Ishikawa (cell line): Measurements from ENCODE around the gene CORO7.

Experiments used
- CEBPB ChIP-seq: IDR thresholded peaks from 2 replicates; pipeline ENCODE4 v1.6.1; 2012
- CREB1 ChIP-seq: IDR thresholded peaks from 2 replicates; pipeline ENCODE4 v1.6.1; 2012; ENCODE audit warnings: low read depth
- EP300 ChIP-seq: IDR thresholded peaks from 2 replicates; pipeline ENCODE4 v1.6.1; 2012; ENCODE audit warnings: borderline replicate concordance
- MAX ChIP-seq: IDR thresholded peaks from 2 replicates; pipeline ENCODE4 v1.6.1; 2012
- NFIC ChIP-seq: IDR thresholded peaks from 2 replicates; pipeline ENCODE4 v1.6.1; 2012
- RAD21 ChIP-seq: IDR thresholded peaks from 2 replicates; pipeline ENCODE4 v1.6.1; 2012; ENCODE audit warnings: low read depth
- REST ChIP-seq: IDR thresholded peaks from 2 replicates; pipeline ENCODE4 v1.6.1; 2012; ENCODE audit warnings: low read depth, mild to moderate bottlenecking
- TCF12 ChIP-seq: IDR thresholded peaks from 2 replicates; pipeline ENCODE4 v1.6.1; 2012; ENCODE audit warnings: low read depth

- 0 out of 2 replicates have a peak, but pooled peaks have one; percentile 4 for TF ChIP-seq MAX
- TF ChIP-seq RAD21: no peak
- TF ChIP-seq CEBPB: no peak
- TF ChIP-seq EP300: 0 out of 2 replicates have a peak, but pooled peaks have one; percentile 18
- TF ChIP-seq REST: no peak
- peak; percentile 32; the same call in 1 of the 2 replicates for TF ChIP-seq NFIC
- TF ChIP-seq TCF12: peak; percentile 60
- TF ChIP-seq CREB1: no peak
These were observed 47.2 kb downstream of the CORO7 start for GRCh38 chr16:4369007-4369733.
